ENCODE results near the gene EPHA7.

The EPHA7 gene

DNA sequence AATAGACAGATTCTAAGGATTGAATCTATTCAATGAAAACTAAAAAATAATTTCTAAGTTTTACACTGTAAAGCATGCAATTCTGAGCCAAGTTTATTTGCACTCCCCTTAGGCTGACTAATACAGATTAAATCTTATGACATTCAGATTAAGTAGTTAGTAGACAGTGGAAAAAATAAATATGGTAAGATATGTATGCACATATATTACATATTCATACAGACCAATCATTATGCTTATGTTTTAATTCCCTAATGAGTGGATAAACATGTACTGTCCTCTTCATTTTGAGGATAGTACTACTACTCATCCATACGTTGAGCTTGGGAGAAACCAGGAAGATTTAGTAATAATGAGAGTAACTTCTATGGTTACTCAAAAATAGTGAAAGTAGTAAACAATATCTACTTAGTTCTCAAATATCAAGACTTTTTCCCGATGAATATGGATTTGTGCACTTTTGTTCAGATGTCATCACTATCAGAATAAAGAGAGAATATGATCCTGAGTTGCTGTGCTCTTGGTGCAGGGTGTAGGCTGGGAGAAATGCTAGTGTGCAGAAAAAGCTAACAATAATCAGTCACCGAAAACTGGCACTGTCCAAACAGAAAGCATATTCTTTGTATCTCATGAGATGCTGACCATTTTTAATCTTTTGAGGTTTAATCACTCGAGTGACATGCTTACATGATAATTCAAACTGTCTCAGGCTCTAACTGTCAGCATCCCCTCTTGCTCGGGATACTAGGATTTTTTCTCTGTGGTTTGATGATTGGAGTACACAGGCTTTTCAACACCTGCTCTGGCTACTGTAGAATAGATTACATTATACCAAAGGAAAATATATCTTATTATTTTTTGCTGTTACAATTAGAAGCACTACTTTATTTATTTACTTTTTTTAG is 111.6 kb downstream of the EPHA7 start:
- Histone ChIP-seq H3K9me3 (ENCODE audit: control extremely low read depth in 1 of 5, control insufficient read depth in 4 of 5, insufficient read depth in 2 of 5, low read depth in 1 of 5, low read length in 4 of 5) (no peaks in the 10 kb centered on the region), H3K27ac (ENCODE audit: insufficient read depth in 1 of 2, low read depth in 1 of 2, low read length in 2 of 2, poor library complexity in 1 of 2, severe bottlenecking in 2 of 2) (no peak overlapping the region), H3K27me3 (replicated peaks in 2 of 5; ENCODE audit: control insufficient read depth in 4 of 5, insufficient read depth in 5 of 5, low read length in 4 of 5) (no peaks in the 10 kb centered on the region), H3K36me3 (ENCODE audit: control insufficient read depth in 4 of 4, insufficient read depth in 4 of 4, low read length in 3 of 4) (no peaks in the 10 kb centered on the region), H3K4me3 (ENCODE audit: control insufficient read depth in 1 of 7, extremely low read depth in 1 of 7, insufficient read depth in 4 of 7, low read depth in 2 of 7, low read length in 6 of 7) (no peak overlapping the region), H3K4me1 (ENCODE audit: control extremely low read depth in 1 of 4, control insufficient read depth in 4 of 4, insufficient read depth in 4 of 4, low read length in 3 of 4) (no peaks in the 10 kb centered on the region)
- CTCF ChIA-PET: no interaction called here
- POLR2A ChIA-PET: no interaction called here
- 100% methylated on average over 1 of the region's 5 CpGs for WGBS (ENCODE audit: insufficient coverage)
- no peak for DNase-seq

DNA sequence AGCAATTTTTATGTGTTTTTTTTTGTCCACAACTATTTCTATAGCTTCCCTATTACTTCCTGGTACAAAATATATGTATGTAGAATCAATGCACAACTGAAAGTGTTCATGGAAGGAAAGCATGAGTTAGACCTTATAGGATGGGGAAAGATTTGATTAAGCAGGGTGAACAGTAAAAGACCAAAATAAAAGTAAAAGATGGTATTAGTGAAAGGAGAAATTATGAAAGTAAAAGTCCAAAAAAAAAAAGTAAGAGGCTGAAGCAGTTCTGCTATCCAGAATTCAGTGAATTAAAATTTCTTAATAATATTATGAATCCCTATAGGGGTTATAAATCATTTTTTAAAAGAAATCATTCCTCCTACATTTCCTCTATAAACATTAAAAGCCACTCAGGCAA is 114.3 kb downstream of the EPHA7 start:
- Histone ChIP-seq H3K27ac (ENCODE audit: insufficient read depth in 1 of 2, low read depth in 1 of 2, low read length in 2 of 2, poor library complexity in 1 of 2, severe bottlenecking in 2 of 2) (no peak overlapping the region), H3K4me3 (ENCODE audit: control insufficient read depth in 1 of 7, extremely low read depth in 1 of 7, insufficient read depth in 4 of 7, low read depth in 2 of 7, low read length in 6 of 7) (no peak overlapping the region), H3K9me3 (ENCODE audit: control extremely low read depth in 1 of 5, control insufficient read depth in 4 of 5, insufficient read depth in 2 of 5, low read depth in 1 of 5, low read length in 4 of 5) (no peaks in the 10 kb centered on the region), H3K36me3 (ENCODE audit: control insufficient read depth in 4 of 4, insufficient read depth in 4 of 4, low read length in 3 of 4) (no peaks in the 10 kb centered on the region), H3K4me1 (ENCODE audit: control extremely low read depth in 1 of 4, control insufficient read depth in 4 of 4, insufficient read depth in 4 of 4, low read length in 3 of 4) (no peaks in the 10 kb centered on the region), H3K27me3 (replicated peaks in 2 of 5; ENCODE audit: control insufficient read depth in 4 of 5, insufficient read depth in 5 of 5, low read length in 4 of 5) (no peaks in the 10 kb centered on the region)
- CTCF ChIA-PET: no interaction called here
- no peak for DNase-seq
- POLR2A ChIA-PET: no interaction called here

DNA sequence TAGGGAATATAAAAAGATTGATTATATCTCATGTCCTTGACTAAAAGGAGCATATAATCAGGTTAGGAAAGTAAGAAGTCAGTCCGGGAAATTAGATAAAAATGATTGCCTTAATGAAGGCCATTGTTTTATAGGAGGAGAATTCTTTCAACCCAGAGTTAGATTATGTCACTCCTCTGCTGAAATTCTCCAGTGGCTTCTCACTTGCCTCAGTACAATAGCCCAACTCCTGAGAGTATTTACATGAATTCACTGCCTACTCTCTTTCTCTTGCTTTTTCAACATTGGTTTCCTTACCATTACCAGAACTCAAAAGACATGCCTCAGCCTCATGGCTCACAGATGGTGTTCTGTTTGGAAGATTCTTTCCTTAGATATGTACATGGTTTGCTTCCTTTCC is 114.9 kb downstream of the EPHA7 start:
- WGBS (ENCODE audit: insufficient coverage): no CpG with 5 or more reads among the region's 1 CpG
- Histone ChIP-seq H3K9me3 (ENCODE audit: control extremely low read depth in 1 of 5, control insufficient read depth in 4 of 5, insufficient read depth in 2 of 5, low read depth in 1 of 5, low read length in 4 of 5) (no peaks in the 10 kb centered on the region), H3K36me3 (ENCODE audit: control insufficient read depth in 4 of 4, insufficient read depth in 4 of 4, low read length in 3 of 4) (no peaks in the 10 kb centered on the region), H3K4me3 (ENCODE audit: control insufficient read depth in 1 of 7, extremely low read depth in 1 of 7, insufficient read depth in 4 of 7, low read depth in 2 of 7, low read length in 6 of 7) (no peak overlapping the region), H3K27me3 (replicated peaks in 2 of 5; ENCODE audit: control insufficient read depth in 4 of 5, insufficient read depth in 5 of 5, low read length in 4 of 5) (no peaks in the 10 kb centered on the region), H3K4me1 (ENCODE audit: control extremely low read depth in 1 of 4, control insufficient read depth in 4 of 4, insufficient read depth in 4 of 4, low read length in 3 of 4) (no peaks in the 10 kb centered on the region), H3K27ac (ENCODE audit: insufficient read depth in 1 of 2, low read depth in 1 of 2, low read length in 2 of 2, poor library complexity in 1 of 2, severe bottlenecking in 2 of 2) (no peak overlapping the region)
- CTCF ChIA-PET: no interaction called here
- no peak for DNase-seq
- POLR2A ChIA-PET: no interaction called here

DNA sequence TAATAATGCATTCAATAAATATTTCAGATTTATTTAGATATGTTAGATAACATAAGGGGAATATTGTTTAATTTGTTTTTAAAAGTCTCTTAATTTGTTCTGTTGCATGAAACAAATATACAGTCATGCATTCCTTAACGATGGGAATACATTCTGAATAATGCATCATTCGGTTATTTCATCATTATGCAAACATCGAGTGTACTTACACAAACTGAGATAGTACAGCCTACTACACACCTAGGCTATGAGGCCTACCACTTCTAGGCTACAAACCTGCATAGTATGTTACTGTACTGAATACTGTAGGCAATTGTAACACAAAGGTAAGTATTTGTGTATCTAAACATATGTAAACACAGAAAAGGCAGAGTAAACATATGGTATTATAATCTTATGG is 118.7 kb downstream of the EPHA7 start:
- Histone ChIP-seq H3K27ac (ENCODE audit: insufficient read depth in 1 of 2, low read depth in 1 of 2, low read length in 2 of 2, poor library complexity in 1 of 2, severe bottlenecking in 2 of 2) (no peak overlapping the region), H3K36me3 (ENCODE audit: control insufficient read depth in 4 of 4, insufficient read depth in 4 of 4, low read length in 3 of 4) (no peaks in the 10 kb centered on the region), H3K27me3 (replicated peaks in 2 of 5; ENCODE audit: control insufficient read depth in 4 of 5, insufficient read depth in 5 of 5, low read length in 4 of 5) (no peaks in the 10 kb centered on the region), H3K9me3 (ENCODE audit: control extremely low read depth in 1 of 5, control insufficient read depth in 4 of 5, insufficient read depth in 2 of 5, low read depth in 1 of 5, low read length in 4 of 5) (no peaks in the 10 kb centered on the region), H3K4me1 (ENCODE audit: control extremely low read depth in 1 of 4, control insufficient read depth in 4 of 4, insufficient read depth in 4 of 4, low read length in 3 of 4) (no peaks in the 10 kb centered on the region), H3K4me3 (ENCODE audit: control insufficient read depth in 1 of 7, extremely low read depth in 1 of 7, insufficient read depth in 4 of 7, low read depth in 2 of 7, low read length in 6 of 7) (no peak overlapping the region)
- ChIA-PET CTCF (no interaction called here), POLR2A (no interaction called here)
- DNase-seq: no peak
- WGBS (ENCODE audit: insufficient coverage): no CpG with 5 or more reads among the region's 3 CpGs

DNA sequence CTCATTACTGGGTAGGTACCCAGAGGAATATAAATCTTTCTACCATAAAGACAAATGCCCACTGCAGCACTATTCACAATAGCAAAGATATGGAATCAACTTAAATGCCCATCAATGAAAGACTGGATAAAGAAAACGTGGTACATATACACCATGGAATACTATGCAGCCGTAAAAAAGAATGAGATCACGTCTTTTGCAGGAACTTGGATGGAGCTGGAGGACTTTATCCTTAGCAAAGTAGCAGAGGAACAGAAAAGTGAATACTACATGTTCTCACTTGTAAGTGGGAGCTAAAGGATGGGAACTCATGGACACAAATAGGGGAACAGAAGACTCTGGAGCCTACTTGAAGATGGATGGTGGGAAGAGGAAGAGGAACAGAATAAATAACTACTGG is 119.7 kb downstream of the EPHA7 start:
- POLR2A ChIA-PET: no interaction called here
- Histone ChIP-seq H3K27ac (ENCODE audit: insufficient read depth in 1 of 2, low read depth in 1 of 2, low read length in 2 of 2, poor library complexity in 1 of 2, severe bottlenecking in 2 of 2) (no peak overlapping the region), H3K27me3 (replicated peaks in 2 of 5; ENCODE audit: control insufficient read depth in 4 of 5, insufficient read depth in 5 of 5, low read length in 4 of 5) (no peaks in the 10 kb centered on the region), H3K4me3 (ENCODE audit: control insufficient read depth in 1 of 7, extremely low read depth in 1 of 7, insufficient read depth in 4 of 7, low read depth in 2 of 7, low read length in 6 of 7) (no peak overlapping the region), H3K4me1 (ENCODE audit: control extremely low read depth in 1 of 4, control insufficient read depth in 4 of 4, insufficient read depth in 4 of 4, low read length in 3 of 4) (no peaks in the 10 kb centered on the region), H3K36me3 (ENCODE audit: control insufficient read depth in 4 of 4, insufficient read depth in 4 of 4, low read length in 3 of 4) (no peaks in the 10 kb centered on the region), H3K9me3 (ENCODE audit: control extremely low read depth in 1 of 5, control insufficient read depth in 4 of 5, insufficient read depth in 2 of 5, low read depth in 1 of 5, low read length in 4 of 5) (no peaks in the 10 kb centered on the region)
- CTCF ChIA-PET: no interaction called here
- no peak for DNase-seq
- 89% methylated on average over 3 of the region's 3 CpGs for WGBS (ENCODE audit: insufficient coverage)

DNA sequence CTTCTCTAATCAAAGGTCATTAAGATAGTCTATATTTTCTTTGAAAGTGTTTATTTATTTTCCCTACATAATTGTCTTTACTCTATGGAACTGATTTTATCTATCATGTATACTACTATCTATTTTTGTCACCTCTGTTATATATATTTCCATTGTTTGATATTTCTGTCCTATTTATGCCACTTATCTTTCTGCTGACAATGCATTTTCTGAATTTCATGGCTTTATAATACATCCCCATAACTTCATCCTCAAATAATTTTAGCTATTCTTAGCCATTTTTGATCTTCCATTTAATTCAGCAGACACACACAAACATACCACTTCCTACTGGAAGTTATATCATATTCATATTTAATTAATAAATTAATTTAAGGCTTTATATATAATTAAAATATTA is 123.7 kb downstream of the EPHA7 start:
- POLR2A ChIA-PET: no interaction called here
- CTCF ChIA-PET: no interaction called here
- DNase-seq: no peak
- H3K27ac ChIP-seq (ENCODE audit: insufficient read depth in 1 of 2, low read depth in 1 of 2, low read length in 2 of 2, poor library complexity in 1 of 2, severe bottlenecking in 2 of 2): no peak overlapping the region
- no peaks in the 10 kb centered on the region for H3K9me3 ChIP-seq (ENCODE audit: control extremely low read depth in 1 of 5, control insufficient read depth in 4 of 5, insufficient read depth in 2 of 5, low read depth in 1 of 5, low read length in 4 of 5)
- H3K4me3 ChIP-seq (ENCODE audit: control insufficient read depth in 1 of 7, extremely low read depth in 1 of 7, insufficient read depth in 4 of 7, low read depth in 2 of 7, low read length in 6 of 7): no peak overlapping the region
- no peaks in the 10 kb centered on the region for H3K36me3 ChIP-seq (ENCODE audit: control insufficient read depth in 4 of 4, insufficient read depth in 4 of 4, low read length in 3 of 4)
- no peaks in the 10 kb centered on the region for H3K27me3 ChIP-seq (replicated peaks in 2 of 5; ENCODE audit: control insufficient read depth in 4 of 5, insufficient read depth in 5 of 5, low read length in 4 of 5)
- no peaks in the 10 kb centered on the region for H3K4me1 ChIP-seq (ENCODE audit: control extremely low read depth in 1 of 4, control insufficient read depth in 4 of 4, insufficient read depth in 4 of 4, low read length in 3 of 4)

DNA sequence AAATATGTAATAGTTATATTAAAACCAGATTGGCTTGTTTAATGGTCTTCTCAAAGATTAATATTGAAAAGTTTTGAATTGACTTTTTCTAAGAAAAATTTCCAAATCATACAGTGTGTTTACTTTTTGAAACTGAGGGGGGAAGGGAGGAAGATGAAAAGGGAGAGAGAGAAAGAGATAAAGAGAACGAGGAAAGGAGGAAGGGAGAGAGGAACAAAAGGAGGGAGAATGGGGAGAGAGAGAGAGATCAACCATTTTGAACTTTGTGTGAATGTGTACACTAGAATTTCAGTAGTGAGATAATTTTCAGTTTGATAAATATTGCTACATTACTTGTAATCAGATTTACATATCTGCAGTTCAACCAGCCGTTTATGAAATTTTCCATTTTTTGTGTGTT is 124.5 kb downstream of the EPHA7 start:
- H3K9me3 ChIP-seq (ENCODE audit: control extremely low read depth in 1 of 5, control insufficient read depth in 4 of 5, insufficient read depth in 2 of 5, low read depth in 1 of 5, low read length in 4 of 5): no peaks in the 10 kb centered on the region
- no peaks in the 10 kb centered on the region for H3K36me3 ChIP-seq (ENCODE audit: control insufficient read depth in 4 of 4, insufficient read depth in 4 of 4, low read length in 3 of 4)
- CTCF ChIA-PET: no interaction called here
- no peak overlapping the region for H3K4me3 ChIP-seq (ENCODE audit: control insufficient read depth in 1 of 7, extremely low read depth in 1 of 7, insufficient read depth in 4 of 7, low read depth in 2 of 7, low read length in 6 of 7)
- H3K27ac ChIP-seq (ENCODE audit: insufficient read depth in 1 of 2, low read depth in 1 of 2, low read length in 2 of 2, poor library complexity in 1 of 2, severe bottlenecking in 2 of 2): no peak overlapping the region
- DNase-seq: no peak
- WGBS (ENCODE audit: insufficient coverage): 80% methylated on average over 1 of the region's 2 CpGs
- H3K27me3 ChIP-seq (replicated peaks in 2 of 5; ENCODE audit: control insufficient read depth in 4 of 5, insufficient read depth in 5 of 5, low read length in 4 of 5): no peaks in the 10 kb centered on the region
- POLR2A ChIA-PET: no interaction called here
- no peaks in the 10 kb centered on the region for H3K4me1 ChIP-seq (ENCODE audit: control extremely low read depth in 1 of 4, control insufficient read depth in 4 of 4, insufficient read depth in 4 of 4, low read length in 3 of 4)

Data from common myeloid progenitor, CD34-positive (primary cell).